ENCODE results near the gene FAM181A. TPM values are rescaled to one million over a fixed set of nuclear protein-coding genes. Genes with fewer than 3 reads are reported as not detected.

Gene FAM181A
- total and polyA plus RNA-seq, 12 donors, result not detected

GRCh38 chr14:93957333-93957710 is 30.2 kb downstream of the FAM181A start:
- H3K9me3 ChIP-seq, result no peaks in the 10 kb centered on the region
- no peak overlapping the region for H3K4me3 ChIP-seq
- intact Hi-C loops (cut with DNase I), result loop anchor here in 2 of 10 donors (2.0 to 5.0 kb wide), 2 partner anchors 17 to 45 kb away; no protein-coding TSS in a partner anchor
- H3K36me3 ChIP-seq, result peaks cover 0 to 47% (median 0%) of the 10 kb centered on the region in 9 donors
- no peak for TF ChIP-seq CTCF (IDR thresholded peaks at IDR 0.05)
- ATAC-seq (peak in 6 of 8 donors; percentile 6 to 34 (median 16)), DNase-seq (no peak)
- H3K4me1 ChIP-seq, result peaks cover 7 to 88% (median 66%) of the 10 kb centered on the region in 9 donors
- 56 to 63% methylated on average over 7 of the region's 7 CpGs for WGBS, 2 donors
- H3K27me3 ChIP-seq, result peaks cover 0 to 4% (median 0%) of the 10 kb centered on the region in 7 donors
- peak overlapping the region; percentile 30 to 91 (median 74) for H3K27ac ChIP-seq

GRCh38 chr14:93957751-93958566 is 30.8 kb downstream of the FAM181A start:
- Histone ChIP-seq H3K27ac (peak overlapping the region; percentile 21 to 91 (median 74)), H3K9me3 (no peaks in the 10 kb centered on the region), H3K27me3 (peaks cover 0 to 4% (median 0%) of the 10 kb centered on the region in 7 donors), H3K36me3 (peaks cover 0 to 44% (median 0%) of the 10 kb centered on the region in 9 donors), H3K4me1 (peaks cover 7 to 95% (median 72%) of the 10 kb centered on the region in 9 donors), H3K4me3 (no peak overlapping the region)
- intact Hi-C loops (cut with DNase I), result loop anchor here in 2 of 10 donors (2.0 to 5.0 kb wide), 2 partner anchors 17 to 44 kb away; no protein-coding TSS in a partner anchor
- 85 to 88% methylated on average over 16 of the region's 16 CpGs for WGBS, 2 donors
- DNase-seq (no peak), ATAC-seq (peak in 1 of 8 donors; percentile 5)
- TF ChIP-seq CTCF (IDR thresholded peaks at IDR 0.05), result no peak

DNA sequence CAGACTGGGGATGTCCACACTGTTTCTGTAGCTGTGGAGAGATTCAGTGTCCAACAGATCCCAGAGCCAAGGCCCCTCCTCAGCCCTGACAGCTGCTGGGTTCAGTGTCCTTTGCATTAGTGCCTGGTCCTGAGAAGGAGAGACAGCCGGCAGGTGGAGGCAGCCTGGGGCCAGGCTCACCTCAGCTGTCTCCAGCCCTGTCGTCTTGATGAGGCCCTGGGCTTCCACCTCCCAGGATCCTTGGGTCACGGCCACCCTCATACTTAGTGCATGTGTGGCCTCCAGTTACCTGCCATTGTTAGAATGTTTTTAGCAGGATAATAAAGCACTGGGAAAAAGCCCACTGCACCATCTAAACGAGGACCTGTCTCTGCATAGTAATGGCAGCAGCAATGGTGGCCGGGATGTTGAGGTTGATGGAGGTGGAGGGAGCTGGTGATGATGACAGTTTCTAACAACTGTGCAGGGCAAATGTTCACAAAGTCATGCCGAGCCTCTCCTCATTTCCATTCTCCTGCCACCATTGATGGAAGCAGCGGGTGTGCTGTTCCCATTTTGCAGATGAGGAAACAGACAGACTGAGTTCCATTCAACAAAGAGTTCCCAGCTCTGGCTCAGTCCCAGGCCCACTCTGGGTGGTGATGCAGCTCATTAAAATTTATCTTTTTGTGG is 31.6 kb downstream of the FAM181A start:
- intact Hi-C loops (cut with DNase I), result loop anchor here in 1 of 10 donors (5.0 kb wide), 1 partner anchor 44 kb away; no protein-coding TSS in a partner anchor
- Histone ChIP-seq H3K4me1 (peaks cover 7 to 96% (median 75%) of the 10 kb centered on the region in 9 donors), H3K4me3 (no peak overlapping the region), H3K9me3 (no peaks in the 10 kb centered on the region), H3K27me3 (peaks cover 0 to 4% (median 0%) of the 10 kb centered on the region in 7 donors), H3K27ac (peak overlapping the region; percentile 21 to 91 (median 74)), H3K36me3 (peaks cover 0 to 49% (median 0%) of the 10 kb centered on the region in 9 donors)
- no peak for DNase-seq
- ATAC-seq, result no peak
- no peak for TF ChIP-seq CTCF (IDR thresholded peaks at IDR 0.05)
- 84 to 85% methylated on average over 7 of the region's 7 CpGs for WGBS, 2 donors

Data from heart right ventricle (tissue), 16 donors.